K562 (cell line): Measurements from ENCODE around the gene LBH. TPM values are rescaled to one million over a fixed set of nuclear protein-coding genes. Genes with fewer than 3 reads are reported as not detected.
A peak's percentile ranks its signal among the peaks of the same experiment; 100 is the strongest.

Experiments
- ARHGAP35 ChIP-seq: fragments of 450-650 bp; IDR thresholded peaks from 2 replicates; pipeline ENCODE4 v1.6.1; 2018; ENCODE audit not compliant: partially characterized antibody
- CBFA2T2 ChIP-seq: fragments of 450-650 bp; conservative IDR thresholded peaks from 2 replicates; pipeline ENCODE4 v1.6.1; 2017; ENCODE audit warnings: mild to moderate bottlenecking
- CBFB ChIP-seq: sonication (generic); formaldehyde crosslinking; IDR thresholded peaks from 2 replicates; pipeline ENCODE4 v1.4.0; 2020; ENCODE audit warnings: mild to moderate bottlenecking, missing genetic modification reagents
- CC2D1A ChIP-seq: fragments of 450-650 bp; IDR thresholded peaks from 2 replicates; pipeline ENCODE4 v1.6.1; 2017; ENCODE audit warnings: mild to moderate bottlenecking
- CREBBP ChIP-seq: IDR thresholded peaks from one replicate; pipeline ENCODE4 v1.6.1; 2012; ENCODE audit warnings: low read depth, mild to moderate bottlenecking, control low read depth, inconsistent platforms, low read length
- EP300 ChIP-seq: IDR thresholded peaks from 2 replicates; pipeline ENCODE4 v1.6.1; 2012; ENCODE audit warnings: low read length, improper control_type of control experiment
- EP400 ChIP-seq: fragments of 450-650 bp; IDR thresholded peaks from 2 replicates; pipeline ENCODE4 v1.6.1; 2017; ENCODE audit warnings: antibody characterized with exemption, mild to moderate bottlenecking, moderate library complexity
- ETV5 ChIP-seq: sonication (generic); formaldehyde crosslinking; IDR thresholded peaks from 2 replicates; pipeline ENCODE4 v1.4.0; 2020; ENCODE audit warnings: low read depth, mild to moderate bottlenecking, missing genetic modification reagents
- FOXJ2 ChIP-seq: fragments of 200-800 bp; sonication (Bioruptor generic); IDR thresholded peaks from 2 replicates; pipeline ENCODE4 v1.6.1; 2016; ENCODE audit warnings: missing genetic modification characterization, missing compliant biosample characterization
- GABPA ChIP-seq: fragments of 200-800 bp; sonication (Bioruptor generic); conservative IDR thresholded peaks from 2 replicates; pipeline ENCODE4 v1.6.1; 2016; ENCODE audit warnings: low read depth, missing genetic modification characterization, missing compliant biosample characterization
- HBP1 ChIP-seq: fragments of 450-650 bp; formaldehyde crosslinking; IDR thresholded peaks from 2 replicates; pipeline ENCODE4 v1.4.0; 2022; ENCODE audit warnings: missing genetic modification characterization
- HDAC8 ChIP-seq: fragments of 450-650 bp; IDR thresholded peaks from 2 replicates; pipeline ENCODE4 v1.6.1; 2016; ENCODE audit warnings: mild to moderate bottlenecking, missing genetic modification characterization, moderate library complexity, missing compliant biosample characterization
- HNRNPK ChIP-seq: fragments of 200-400 bp; formaldehyde crosslinking; IDR thresholded peaks from one replicate; pipeline ENCODE4 v1.6.1; 2018; ENCODE audit warnings: mild to moderate bottlenecking, low read depth, low read length; ENCODE audit not compliant: poor library complexity, severe bottlenecking
- MAFK ChIP-seq: IDR thresholded peaks from 2 replicates; pipeline ENCODE4 v1.6.1; 2011; ENCODE audit warnings: low read length, improper control_type of control experiment
- POLR2AphosphoS2 ChIP-seq: IDR thresholded peaks from 2 replicates; pipeline ENCODE4 v1.6.1; 2012; ENCODE audit warnings: low read length, improper control_type of control experiment
- RBM22 ChIP-seq: fragments of 200-400 bp; formaldehyde crosslinking; IDR thresholded peaks from 2 replicates; pipeline ENCODE4 v1.6.1; 2018; ENCODE audit warnings: low read length, low read depth; ENCODE audit not compliant: poor library complexity, severe bottlenecking
- SIN3A ChIP-seq, 2 experiments: fragments of 150-350 bp in 1 of 2; IDR thresholded peaks; 2 replicates each; pipeline ENCODE4 v1.6.1; 2011 to 2016; ENCODE audit warnings: borderline replicate concordance in 2 of 2, low read depth in 2 of 2, low read length in 2 of 2, mild to moderate bottlenecking in 2 of 2, moderate library complexity in 2 of 2; ENCODE audit not compliant: control insufficient read depth in 1 of 2
- ZNF280A ChIP-seq: fragments of 450-650 bp; IDR thresholded peaks from 2 replicates; pipeline ENCODE4 v1.6.1; 2018; ENCODE audit warnings: mild to moderate bottlenecking, low read depth; ENCODE audit not compliant: partially characterized antibody
- ZNF699 ChIP-seq: fragments of 250-450 bp; sonication (Bioruptor Pico); IDR thresholded peaks from 2 replicates; pipeline ENCODE4 v1.8.0; 2021; ENCODE audit warnings: mild to moderate bottlenecking, moderate library complexity; ENCODE audit not compliant: insufficient replicate concordance
- polyA plus RNA-seq, 8 experiments: library from polyadenylated mRNA; depleted of rRNA in 4 of 8; stranded (reverse) in 5 of 8; unstranded in 3 of 8; fragments of >200 nt; fragmentation: Nextera tagmentation in 2 of 8; fragmentation: Illumina TruSeq in 1 of 8; extraction: Ambion mirVana in 2 of 8; extraction: Trizol in 1 of 8; gene quantifications; 2 replicates each; pipeline versions ENCODE4 v1.2.1 to v1.2.3, GENCODE V29; 2011 to 2014; ENCODE audit warnings: inconsistent platforms in 1 of 8, missing spikeins in 1 of 8
- total RNA-seq, 7 experiments: library from RNA; depleted of rRNA in 6 of 7; stranded (reverse); fragments of >200 nt in 6 of 7; fragmentation: Illumina TruSeq in 2 of 7; extraction: Trizol in 2 of 7; gene quantifications; 2 replicates each; pipeline versions ENCODE4 v1.2.1 to v1.2.3, GENCODE V29; 2011 to 2021; ENCODE audit warnings: low replicate concordance in 1 of 7
- TF ChIP-seq, protein P1 (sequence below), 2 experiments: IDR thresholded peaks; 2 replicates each; pipeline ENCODE4 v1.6.1; 2011; ENCODE audit warnings: borderline replicate concordance in 1 of 2, control low read depth in 1 of 2, low read depth in 1 of 2, low read length in 1 of 2, mild to moderate bottlenecking in 1 of 2, mixed read lengths in 1 of 2, moderate library complexity in 1 of 2; ENCODE audit not compliant: insufficient read depth in 1 of 2, insufficient read length in 1 of 2, poor library complexity in 1 of 2, severe bottlenecking in 1 of 2; ENCODE audit errors: extremely low read depth in 1 of 2
- TF ChIP-seq, protein P2 (sequence below): fragments of 450-650 bp; IDR thresholded peaks from 2 replicates; pipeline ENCODE4 v1.6.1; 2016; ENCODE audit warnings: mild to moderate bottlenecking

LBH gene
- total and polyA plus RNA-seq, 9 of the 15 experiments (the other 6 are each of a cell fraction or from before 2014, with no cell fraction given), result 3.1 to 13.4 (median 7.4) TPM

- TF ChIP-seq RBM22 (no peak), HNRNPK (no peak), POLR2AphosphoS2 (no peak), ARHGAP35 (no peak), CREBBP (no peak), EP300 (peak; percentile 12; the same call in 1 of the 2 replicates), CC2D1A (no peak), ZNF699 (CRISPR knock-in tag) (no peak), MAFK (peak; percentile 65; the same call in 1 of the 2 replicates), CBFA2T2 (no peak), CBFB (CRISPR knock-in tag) (no peak), GABPA (tag) (no peak), HBP1 (CRISPR knock-in tag) (no peak), ETV5 (CRISPR knock-in tag) (no peak), FOXJ2 (tag) (no peak), ZNF280A (no peak), HDAC8 (tag) (no peak), SIN3A (IDR thresholded peaks at IDR 0.05; ENCODE audit: borderline replicate concordance in 2 of 2, control insufficient read depth in 1 of 2, low read depth in 2 of 2, low read length in 2 of 2) (no peak), EP400 (no peak; the same call in 1 of the 2 replicates)
- TF ChIP-seq, protein P1, sequence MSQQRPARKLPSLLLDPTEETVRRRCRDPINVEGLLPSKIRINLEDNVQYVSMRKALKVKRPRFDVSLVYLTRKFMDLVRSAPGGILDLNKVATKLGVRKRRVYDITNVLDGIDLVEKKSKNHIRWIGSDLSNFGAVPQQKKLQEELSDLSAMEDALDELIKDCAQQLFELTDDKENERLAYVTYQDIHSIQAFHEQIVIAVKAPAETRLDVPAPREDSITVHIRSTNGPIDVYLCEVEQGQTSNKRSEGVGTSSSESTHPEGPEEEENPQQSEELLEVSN (IDR thresholded peaks at IDR 0.05; ENCODE audit: borderline replicate concordance in 1 of 2, extremely low read depth in 1 of 2, insufficient read depth in 1 of 2, insufficient read length in 1 of 2, low read depth in 1 of 2, low read length in 1 of 2, poor library complexity in 1 of 2, severe bottlenecking in 1 of 2), result peak in 1 of 2 experiments; percentile 24
- TF ChIP-seq, protein P2, sequence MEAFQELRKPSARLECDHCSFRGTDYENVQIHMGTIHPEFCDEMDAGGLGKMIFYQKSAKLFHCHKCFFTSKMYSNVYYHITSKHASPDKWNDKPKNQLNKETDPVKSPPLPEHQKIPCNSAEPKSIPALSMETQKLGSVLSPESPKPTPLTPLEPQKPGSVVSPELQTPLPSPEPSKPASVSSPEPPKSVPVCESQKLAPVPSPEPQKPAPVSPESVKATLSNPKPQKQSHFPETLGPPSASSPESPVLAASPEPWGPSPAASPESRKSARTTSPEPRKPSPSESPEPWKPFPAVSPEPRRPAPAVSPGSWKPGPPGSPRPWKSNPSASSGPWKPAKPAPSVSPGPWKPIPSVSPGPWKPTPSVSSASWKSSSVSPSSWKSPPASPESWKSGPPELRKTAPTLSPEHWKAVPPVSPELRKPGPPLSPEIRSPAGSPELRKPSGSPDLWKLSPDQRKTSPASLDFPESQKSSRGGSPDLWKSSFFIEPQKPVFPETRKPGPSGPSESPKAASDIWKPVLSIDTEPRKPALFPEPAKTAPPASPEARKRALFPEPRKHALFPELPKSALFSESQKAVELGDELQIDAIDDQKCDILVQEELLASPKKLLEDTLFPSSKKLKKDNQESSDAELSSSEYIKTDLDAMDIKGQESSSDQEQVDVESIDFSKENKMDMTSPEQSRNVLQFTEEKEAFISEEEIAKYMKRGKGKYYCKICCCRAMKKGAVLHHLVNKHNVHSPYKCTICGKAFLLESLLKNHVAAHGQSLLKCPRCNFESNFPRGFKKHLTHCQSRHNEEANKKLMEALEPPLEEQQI, result no peak
These were observed 52.7 kb downstream of the LBH start (continued) for GRCh38 chr2:30283931-30284565.
